Fibroblast of lung (primary cell): ENCODE results near the gene SLC5A12. TPM values are rescaled to one million over a fixed set of nuclear protein-coding genes. Genes with fewer than 3 reads are reported as not detected.

Experiments used
- DNase-seq, 2 donors: peaks; one replicate each; pipeline versions ENCODE4 v3.0.0 to v3.0.0-alpha.2; 2010; ENCODE audit warnings: low read depth in 2 of 2
- H2AFZ ChIP-seq: 2 replicates; pipeline ENCODE4 v1.5.1; 2012; ENCODE audit warnings: low read length, control low read depth, inconsistent platforms
- H3K27ac ChIP-seq: 2 replicates; pipeline ENCODE4 v1.5.1; 2011; ENCODE audit warnings: low read length, control low read depth; ENCODE audit not compliant: insufficient read depth
- H3K27me3 ChIP-seq: 2 replicates; pipeline ENCODE4 v1.5.1; 2011; ENCODE audit warnings: mild to moderate bottlenecking, low read length; ENCODE audit not compliant: control insufficient read depth, insufficient read depth
- H3K36me3 ChIP-seq: 2 replicates; pipeline ENCODE4 v1.5.1; 2011; ENCODE audit warnings: low read length; ENCODE audit not compliant: control insufficient read depth, insufficient read depth
- H3K4me1 ChIP-seq: 2 replicates; pipeline ENCODE4 v1.5.1; 2011; ENCODE audit warnings: low read length; ENCODE audit not compliant: control insufficient read depth, insufficient read depth; ENCODE audit errors: extremely low read depth
- H3K4me2 ChIP-seq: 2 replicates; pipeline ENCODE4 v1.5.1; 2011; ENCODE audit warnings: low read length, control low read depth; ENCODE audit not compliant: insufficient read depth; ENCODE audit errors: extremely low read depth
- H3K4me3 ChIP-seq, 4 experiments: fragments of 200-600 bp in 1 of 4; sonication (generic) in 1 of 4; replicated peaks in 1 of 4; 2 replicates each; pipeline ENCODE4 v1.5.1; 2011 to 2016; ENCODE audit warnings: low read length in 4 of 4, low read depth in 3 of 4, mild to moderate bottlenecking in 3 of 4, control low read depth in 2 of 4, inconsistent platforms in 1 of 4, mixed read lengths in 1 of 4; ENCODE audit not compliant: insufficient read depth in 1 of 4; ENCODE audit errors: control extremely low read depth in 1 of 4
- H3K79me2 ChIP-seq: 2 replicates; pipeline ENCODE4 v1.5.1; 2012; ENCODE audit warnings: mild to moderate bottlenecking, low read length, inconsistent platforms; ENCODE audit not compliant: control insufficient read depth, insufficient read depth
- H3K9ac ChIP-seq: 2 replicates; pipeline ENCODE4 v1.5.1; 2011; ENCODE audit warnings: mild to moderate bottlenecking, low read length, control low read depth; ENCODE audit not compliant: insufficient read depth
- H3K9me3 ChIP-seq: 2 replicates; pipeline ENCODE4 v1.5.1; 2012; ENCODE audit warnings: low read depth, low read length; ENCODE audit not compliant: control insufficient read depth, insufficient read depth
- H4K20me1 ChIP-seq: 2 replicates; pipeline ENCODE4 v1.5.1; 2011; ENCODE audit warnings: low read length; ENCODE audit not compliant: control insufficient read depth, insufficient read depth; ENCODE audit errors: extremely low read depth
- EZH2 ChIP-seq: IDR thresholded peaks from 2 replicates; pipeline ENCODE4 v1.5.1; 2012; ENCODE audit warnings: low read length, control low read depth, mild to moderate bottlenecking; ENCODE audit errors: missing control alignments
- polyA plus RNA-seq, 2 donors: library from polyadenylated mRNA; depleted of rRNA in 1 of 2; stranded (reverse) in 1 of 2; unstranded in 1 of 2; fragments of >200 nt; gene quantifications; 2 replicates each; pipeline ENCODE4 v1.2.1, GENCODE V29; 2011 to 2012; ENCODE audit warnings: missing spikeins in 1 of 2
- total RNA-seq: library from RNA; depleted of rRNA; stranded (reverse); fragments of >200 nt; gene quantifications from 2 replicates; pipeline ENCODE4 v1.2.1, GENCODE V29; 2014
- TF ChIP-seq, protein P1 (sequence below), 2 donors: IDR thresholded peaks in 1 of 2; conservative IDR thresholded peaks in 1 of 2; 1 replicate in 1 of 2; 2 replicates in 1 of 2; pipeline ENCODE4 v1.5.1; 2011 to 2012; ENCODE audit warnings: low read length in 2 of 2, control low read depth in 1 of 2, inconsistent platforms in 1 of 2, low read depth in 1 of 2, mild to moderate bottlenecking in 1 of 2

SLC5A12 gene
- total and polyA plus RNA-seq, 2 donors (not counting 1 experiment from before 2014, with no cell fraction given): under 0.01 to 0.03 TPM

DNA sequence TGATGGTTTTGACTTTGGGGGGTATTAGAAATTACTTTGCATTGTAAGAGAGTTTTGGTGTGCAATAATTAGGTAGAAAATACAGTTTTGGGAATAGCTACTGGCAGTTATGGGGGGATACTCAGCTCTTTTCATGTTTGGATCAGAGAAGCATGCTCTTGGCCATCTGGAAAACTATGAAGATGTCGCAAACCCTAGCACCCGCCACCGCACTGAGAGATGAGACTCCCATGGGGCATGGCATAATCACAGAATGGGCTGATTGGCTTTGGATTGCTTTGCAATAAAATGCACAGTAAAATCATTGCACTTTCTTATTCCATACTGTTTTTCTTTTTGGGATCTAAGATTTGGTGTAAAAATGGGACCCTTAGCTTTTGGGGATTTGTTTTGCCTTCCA is 43.5 kb upstream of the SLC5A12 start:
- no peak overlapping the region for H3K4me2 ChIP-seq
- no peaks in the 10 kb centered on the region for H3K27me3 ChIP-seq
- no peaks in the 10 kb centered on the region for H3K36me3 ChIP-seq
- H3K27ac ChIP-seq: no peak overlapping the region
- H3K9me3 ChIP-seq: no peaks in the 10 kb centered on the region
- no peak overlapping the region for H2AFZ ChIP-seq
- no peak for DNase-seq
- H3K9ac ChIP-seq: no peak overlapping the region
- TF ChIP-seq, protein P1, sequence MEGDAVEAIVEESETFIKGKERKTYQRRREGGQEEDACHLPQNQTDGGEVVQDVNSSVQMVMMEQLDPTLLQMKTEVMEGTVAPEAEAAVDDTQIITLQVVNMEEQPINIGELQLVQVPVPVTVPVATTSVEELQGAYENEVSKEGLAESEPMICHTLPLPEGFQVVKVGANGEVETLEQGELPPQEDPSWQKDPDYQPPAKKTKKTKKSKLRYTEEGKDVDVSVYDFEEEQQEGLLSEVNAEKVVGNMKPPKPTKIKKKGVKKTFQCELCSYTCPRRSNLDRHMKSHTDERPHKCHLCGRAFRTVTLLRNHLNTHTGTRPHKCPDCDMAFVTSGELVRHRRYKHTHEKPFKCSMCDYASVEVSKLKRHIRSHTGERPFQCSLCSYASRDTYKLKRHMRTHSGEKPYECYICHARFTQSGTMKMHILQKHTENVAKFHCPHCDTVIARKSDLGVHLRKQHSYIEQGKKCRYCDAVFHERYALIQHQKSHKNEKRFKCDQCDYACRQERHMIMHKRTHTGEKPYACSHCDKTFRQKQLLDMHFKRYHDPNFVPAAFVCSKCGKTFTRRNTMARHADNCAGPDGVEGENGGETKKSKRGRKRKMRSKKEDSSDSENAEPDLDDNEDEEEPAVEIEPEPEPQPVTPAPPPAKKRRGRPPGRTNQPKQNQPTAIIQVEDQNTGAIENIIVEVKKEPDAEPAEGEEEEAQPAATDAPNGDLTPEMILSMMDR (conservative IDR thresholded peaks at IDR 0.05 in 1 of 2, IDR thresholded peaks at IDR 0.05 in 1 of 2; ENCODE audit: low read depth in 1 of 2, low read length in 2 of 2): no peak
- no peak for TF ChIP-seq EZH2
- no peaks in the 10 kb centered on the region for H3K4me1 ChIP-seq
- H3K79me2 ChIP-seq: no peaks in the 10 kb centered on the region
- no peaks in the 10 kb centered on the region for H4K20me1 ChIP-seq
- no peak overlapping the region for H3K4me3 ChIP-seq

DNA sequence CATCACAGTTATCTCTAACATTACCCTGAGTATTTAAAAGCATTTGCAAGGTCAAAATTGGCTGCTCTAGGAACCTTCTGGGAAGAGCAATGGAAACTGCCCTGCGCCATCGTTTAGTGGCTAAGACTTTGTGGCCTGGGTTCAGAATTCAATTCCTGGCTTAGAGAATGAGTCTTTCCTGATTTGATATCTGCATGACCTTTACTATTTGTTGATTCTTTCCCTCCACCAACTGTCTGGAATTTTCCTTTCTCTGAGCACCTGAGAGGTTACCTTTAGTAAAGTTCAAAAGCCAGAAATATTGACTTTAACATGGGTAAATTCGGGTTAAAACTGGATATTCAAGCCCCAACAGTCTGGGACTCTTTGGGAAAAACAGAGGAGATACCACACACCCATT is 43.0 kb upstream of the SLC5A12 start:
- no peaks in the 10 kb centered on the region for H3K36me3 ChIP-seq
- no peaks in the 10 kb centered on the region for H3K27me3 ChIP-seq
- no peak overlapping the region for H3K27ac ChIP-seq
- TF ChIP-seq, protein P1 (conservative IDR thresholded peaks at IDR 0.05 in 1 of 2, IDR thresholded peaks at IDR 0.05 in 1 of 2; ENCODE audit: low read depth in 1 of 2, low read length in 2 of 2): no peak
- no peak for TF ChIP-seq EZH2
- DNase-seq: no peak
- H3K9me3 ChIP-seq: no peaks in the 10 kb centered on the region
- H3K9ac ChIP-seq: no peak overlapping the region
- H3K4me3 ChIP-seq: no peak overlapping the region
- H3K4me1 ChIP-seq: no peaks in the 10 kb centered on the region
- no peaks in the 10 kb centered on the region for H4K20me1 ChIP-seq
- no peak overlapping the region for H3K4me2 ChIP-seq
- H2AFZ ChIP-seq: no peak overlapping the region
- H3K79me2 ChIP-seq: no peaks in the 10 kb centered on the region

- no peaks in the 10 kb centered on the region for H3K36me3 ChIP-seq
- H3K4me1 ChIP-seq: no peaks in the 10 kb centered on the region
- H3K4me2 ChIP-seq: no peak overlapping the region
- H3K79me2 ChIP-seq: no peaks in the 10 kb centered on the region
- no peak overlapping the region for H3K27ac ChIP-seq
- no peaks in the 10 kb centered on the region for H3K9me3 ChIP-seq
- H3K9ac ChIP-seq: no peak overlapping the region
- DNase-seq: no peak
- no peaks in the 10 kb centered on the region for H3K27me3 ChIP-seq
- H3K4me3 ChIP-seq: no peak overlapping the region
- no peaks in the 10 kb centered on the region for H4K20me1 ChIP-seq
- no peak overlapping the region for H2AFZ ChIP-seq
- TF ChIP-seq, protein P1 (conservative IDR thresholded peaks at IDR 0.05 in 1 of 2, IDR thresholded peaks at IDR 0.05 in 1 of 2; ENCODE audit: low read depth in 1 of 2, low read length in 2 of 2): no peak
- no peak for TF ChIP-seq EZH2
These were observed 42.5 kb upstream of the SLC5A12 start for GRCh38 chr11:26764315-26764714.
